NB4 (cell line): ENCODE data around the gene ABCD4.

ENCODE experiments used
- POLR2A ChIP-seq: IDR thresholded peaks from 2 replicates; pipeline ENCODE4 v1.6.1; 2011; ENCODE audit warnings: mild to moderate bottlenecking; ENCODE audit not compliant: insufficient read length; ENCODE audit errors: extremely low read depth
- TF ChIP-seq, protein P1 (sequence below): IDR thresholded peaks from one replicate; pipeline ENCODE4 v1.5.1; 2012; ENCODE audit warnings: low read depth, low read length
- TF ChIP-seq, protein P2 (sequence below): IDR thresholded peaks from 2 replicates; pipeline ENCODE4 v1.6.1; 2011; ENCODE audit warnings: low read depth, low read length

DNA sequence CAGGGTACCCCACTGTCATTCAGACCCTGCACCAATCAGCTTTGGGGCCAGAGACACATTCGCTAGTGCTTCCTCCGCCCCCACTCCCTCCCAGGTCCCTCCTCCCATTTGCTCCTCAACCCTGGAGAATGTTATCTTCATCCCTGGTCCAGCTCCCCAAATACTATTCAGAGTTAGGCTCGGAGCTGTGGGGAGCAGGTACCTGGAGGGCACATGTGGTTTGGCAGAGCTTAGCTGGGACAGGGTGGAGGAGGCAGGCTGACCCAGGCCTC is 44.0 kb downstream of the ABCD4 start:
- TF ChIP-seq, protein P1, sequence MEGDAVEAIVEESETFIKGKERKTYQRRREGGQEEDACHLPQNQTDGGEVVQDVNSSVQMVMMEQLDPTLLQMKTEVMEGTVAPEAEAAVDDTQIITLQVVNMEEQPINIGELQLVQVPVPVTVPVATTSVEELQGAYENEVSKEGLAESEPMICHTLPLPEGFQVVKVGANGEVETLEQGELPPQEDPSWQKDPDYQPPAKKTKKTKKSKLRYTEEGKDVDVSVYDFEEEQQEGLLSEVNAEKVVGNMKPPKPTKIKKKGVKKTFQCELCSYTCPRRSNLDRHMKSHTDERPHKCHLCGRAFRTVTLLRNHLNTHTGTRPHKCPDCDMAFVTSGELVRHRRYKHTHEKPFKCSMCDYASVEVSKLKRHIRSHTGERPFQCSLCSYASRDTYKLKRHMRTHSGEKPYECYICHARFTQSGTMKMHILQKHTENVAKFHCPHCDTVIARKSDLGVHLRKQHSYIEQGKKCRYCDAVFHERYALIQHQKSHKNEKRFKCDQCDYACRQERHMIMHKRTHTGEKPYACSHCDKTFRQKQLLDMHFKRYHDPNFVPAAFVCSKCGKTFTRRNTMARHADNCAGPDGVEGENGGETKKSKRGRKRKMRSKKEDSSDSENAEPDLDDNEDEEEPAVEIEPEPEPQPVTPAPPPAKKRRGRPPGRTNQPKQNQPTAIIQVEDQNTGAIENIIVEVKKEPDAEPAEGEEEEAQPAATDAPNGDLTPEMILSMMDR: no peak
- TF ChIP-seq, protein P2, sequence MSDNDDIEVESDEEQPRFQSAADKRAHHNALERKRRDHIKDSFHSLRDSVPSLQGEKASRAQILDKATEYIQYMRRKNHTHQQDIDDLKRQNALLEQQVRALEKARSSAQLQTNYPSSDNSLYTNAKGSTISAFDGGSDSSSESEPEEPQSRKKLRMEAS: no peak
- TF ChIP-seq POLR2A: no peak
